NCI-H2029 (cell line): ENCODE measurements around the gene PIWIL4.
"Not testable (repeated sequence)": the region's sequence is repeated elsewhere in the genome, so short reads cannot be mapped to it uniquely, and the experiment has no call there.

Experiments
- DNase-seq: peaks from one replicate; lab custom pipeline; 2025; lab: John Stamatoyannopoulos, UW

The PIWIL4 gene

GRCh38 chr11:94585399-94585798 is 18.2 kb downstream of the PIWIL4 start:
- DNase-seq: no peak

DNA sequence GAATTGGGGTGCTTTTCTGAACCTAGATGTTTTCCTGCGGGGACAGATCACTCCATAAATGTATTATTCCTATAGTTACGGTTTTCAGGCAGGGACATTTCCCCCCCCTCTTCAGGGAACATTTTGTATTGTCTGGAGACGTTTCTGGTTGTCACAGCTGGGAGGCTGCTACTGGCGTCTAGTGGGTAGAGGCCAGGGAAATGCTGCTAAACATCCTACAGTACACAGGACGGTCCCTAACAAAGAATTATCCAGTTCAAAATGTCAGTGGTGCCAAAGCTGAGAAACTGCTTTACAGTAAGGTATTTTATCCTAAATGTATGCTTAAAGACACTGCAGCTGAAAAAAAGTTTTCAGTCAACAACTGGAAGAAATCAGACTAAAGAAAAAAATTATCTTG is 19.4 kb downstream of the PIWIL4 start:
- DNase-seq: no peak

DNA sequence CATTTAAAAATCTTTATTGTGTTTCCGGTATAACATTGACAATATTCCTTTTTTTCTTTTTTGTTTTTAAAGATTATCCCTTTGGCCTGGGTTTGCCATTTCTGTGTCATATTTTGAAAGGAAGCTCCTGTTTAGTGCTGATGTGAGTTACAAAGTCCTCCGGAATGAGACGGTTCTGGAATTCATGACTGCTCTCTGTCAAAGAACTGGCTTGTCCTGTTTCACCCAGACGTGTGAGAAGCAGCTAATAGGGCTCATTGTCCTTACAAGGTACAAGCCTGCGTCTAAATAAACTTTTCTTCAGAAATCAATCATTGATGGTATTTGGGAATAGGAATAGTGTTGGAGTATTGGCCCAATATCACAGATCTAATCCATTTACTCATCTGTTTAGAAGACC is 19.8 kb downstream of the PIWIL4 start:
- no peak for DNase-seq

DNA sequence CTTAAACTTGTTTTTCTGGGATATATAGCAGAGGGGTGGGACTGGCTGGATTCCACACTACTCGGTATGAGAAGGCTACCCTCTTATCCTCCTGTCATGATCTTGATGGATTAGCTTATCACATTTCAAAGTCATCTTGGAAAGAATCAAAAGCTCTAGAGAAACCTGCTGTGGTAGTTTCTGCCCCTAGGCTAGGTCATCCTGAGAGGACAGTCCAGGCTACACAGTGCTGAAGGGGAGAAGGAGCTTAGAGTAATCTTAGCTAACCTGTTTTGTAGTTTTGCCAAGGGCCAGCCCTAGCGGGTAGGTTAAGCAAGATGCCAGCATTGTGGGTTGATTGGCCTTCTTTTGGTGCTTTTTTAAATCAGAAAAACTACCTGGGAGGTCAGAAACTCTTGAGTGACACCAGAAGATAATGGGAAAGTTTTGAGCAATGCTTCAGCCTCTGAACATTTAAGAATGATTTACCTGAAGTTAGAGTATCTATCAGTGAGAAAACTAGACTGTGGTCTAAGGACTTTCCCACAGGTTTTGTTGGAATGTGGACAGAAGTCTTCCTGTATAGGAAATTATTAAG is 21.3 kb downstream of the PIWIL4 start:
- no peak for DNase-seq

DNA sequence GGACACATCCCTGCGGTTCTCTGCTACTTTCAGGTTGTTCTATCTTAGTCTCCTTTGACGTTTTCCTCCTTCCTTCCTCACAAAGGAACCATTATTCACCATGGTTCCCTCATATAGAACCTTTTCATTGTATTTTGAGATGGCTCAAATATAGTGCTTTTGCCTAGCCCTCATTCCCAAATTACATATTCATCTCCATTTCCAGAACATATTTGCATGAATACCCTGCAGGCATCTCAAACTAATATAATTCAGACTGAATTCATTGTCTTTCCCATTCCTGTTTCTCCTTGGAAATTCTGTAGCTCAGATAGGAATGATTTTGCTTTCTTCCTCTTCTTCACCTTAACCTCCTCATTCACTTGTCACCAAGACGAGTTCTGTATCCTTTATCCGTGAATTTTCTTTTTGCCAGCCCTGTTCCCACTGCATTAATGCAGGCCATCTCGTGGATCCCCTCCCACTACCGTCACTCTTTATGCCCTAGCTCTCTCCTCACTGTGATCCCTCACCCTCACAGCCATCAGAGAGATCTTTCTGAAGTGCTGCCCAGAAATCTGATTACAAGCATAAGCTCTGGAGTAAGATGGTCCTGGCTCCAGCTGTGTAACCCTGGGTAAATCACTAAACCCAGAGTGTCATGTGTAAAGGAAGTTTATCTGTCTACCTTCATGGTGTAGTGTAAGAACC is 23.3 kb downstream of the PIWIL4 start:
- no peak for DNase-seq

- DNase-seq: no peak
Observed at GRCh38 chr11:94593030-94593429, 25.9 kb downstream of the PIWIL4 start.

DNA sequence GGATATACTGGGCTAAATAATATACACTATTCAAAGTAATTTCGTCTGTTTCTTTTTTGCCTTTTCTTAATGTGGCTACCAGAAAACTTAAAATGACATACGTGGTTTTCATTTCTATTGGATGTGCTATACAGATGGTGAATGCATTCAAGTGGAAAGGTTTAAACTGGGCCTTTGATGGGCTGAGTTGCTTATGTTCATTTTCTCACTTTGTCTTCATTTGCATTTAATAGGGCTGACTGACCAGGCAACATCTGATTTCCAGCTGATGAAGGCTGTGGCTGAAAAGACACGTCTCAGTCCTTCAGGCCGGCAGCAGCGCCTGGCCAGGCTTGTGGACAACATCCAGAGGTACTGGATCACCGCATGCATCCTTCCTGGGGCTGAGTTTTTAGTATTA is 27.9 kb downstream of the PIWIL4 start:
- DNase-seq: no peak

- DNase-seq: no peak
Observed at GRCh38 chr11:94597896-94598295, 30.7 kb downstream of the PIWIL4 start.

DNA sequence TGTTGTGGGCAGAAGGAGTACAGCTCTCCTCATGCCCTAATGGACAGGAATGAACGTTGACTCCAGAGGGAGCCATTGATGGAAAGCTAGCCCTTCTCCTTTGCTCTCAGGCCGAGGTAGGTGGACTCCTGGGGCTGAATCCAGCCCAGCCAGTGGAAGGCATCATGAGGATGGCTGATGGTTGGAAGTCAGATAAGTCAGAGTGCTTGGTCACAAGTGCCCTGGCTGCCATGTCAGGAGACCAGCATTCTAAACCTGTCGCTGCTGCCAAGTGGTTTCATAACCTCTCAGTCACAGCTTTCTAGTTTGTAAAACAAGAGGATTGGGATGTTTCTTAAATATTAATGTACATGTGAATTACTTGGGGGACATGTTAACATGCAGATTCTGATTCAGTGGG is 32.3 kb downstream of the PIWIL4 start:
- no peak for DNase-seq

DNA sequence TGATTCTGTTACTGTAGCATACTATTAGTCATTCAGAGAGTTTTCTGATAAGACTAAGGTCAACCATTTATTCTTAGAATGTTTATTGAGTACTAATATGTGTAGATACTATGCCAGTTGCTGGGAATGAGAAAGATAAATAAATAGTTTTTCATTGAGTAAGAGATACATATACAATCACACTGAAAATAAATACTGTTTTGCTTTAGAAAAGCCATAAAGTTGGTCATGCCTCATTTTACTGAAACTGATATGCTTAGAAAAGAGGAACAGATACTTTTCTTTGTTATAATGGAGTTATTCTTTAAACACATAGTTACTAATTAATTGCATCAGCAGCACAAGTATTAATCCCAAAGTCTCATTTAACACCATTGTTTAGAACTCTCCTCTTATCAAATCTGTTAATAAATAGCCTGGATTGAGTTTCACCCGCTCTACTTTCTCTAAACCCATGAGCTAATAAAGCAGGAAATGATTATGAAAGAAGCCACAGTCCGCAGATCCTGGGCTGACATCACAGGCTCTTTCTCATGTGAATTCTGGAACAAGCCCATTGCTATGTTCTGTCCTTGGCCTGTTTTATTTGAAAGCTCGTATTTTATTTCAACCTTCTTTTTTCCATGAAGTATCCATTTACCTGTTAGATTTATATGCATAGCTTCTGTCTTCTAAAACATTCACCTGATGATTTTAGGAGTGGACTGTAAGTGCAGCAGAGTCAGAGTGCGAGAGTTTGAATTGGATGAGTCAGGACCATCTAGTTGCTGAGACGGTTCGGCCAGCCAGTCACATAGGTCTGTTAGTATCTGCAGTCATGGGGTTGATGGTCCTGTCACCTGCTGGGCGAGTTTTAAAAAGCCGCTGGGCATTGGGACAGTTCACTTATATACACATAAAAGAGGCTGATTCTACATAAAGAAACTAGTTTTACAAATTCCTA is 35.5 kb downstream of the PIWIL4 start:
- DNase-seq: peak; percentile 2

GRCh38 chr11:94603587-94603986 is 36.4 kb downstream of the PIWIL4 start:
- DNase-seq: no peak

GRCh38 chr11:94604482-94604881 is 37.3 kb downstream of the PIWIL4 start:
- no peak for DNase-seq

- no peak for DNase-seq
Observed at GRCh38 chr11:94613120-94613519, 46.0 kb downstream of the PIWIL4 start.

DNA sequence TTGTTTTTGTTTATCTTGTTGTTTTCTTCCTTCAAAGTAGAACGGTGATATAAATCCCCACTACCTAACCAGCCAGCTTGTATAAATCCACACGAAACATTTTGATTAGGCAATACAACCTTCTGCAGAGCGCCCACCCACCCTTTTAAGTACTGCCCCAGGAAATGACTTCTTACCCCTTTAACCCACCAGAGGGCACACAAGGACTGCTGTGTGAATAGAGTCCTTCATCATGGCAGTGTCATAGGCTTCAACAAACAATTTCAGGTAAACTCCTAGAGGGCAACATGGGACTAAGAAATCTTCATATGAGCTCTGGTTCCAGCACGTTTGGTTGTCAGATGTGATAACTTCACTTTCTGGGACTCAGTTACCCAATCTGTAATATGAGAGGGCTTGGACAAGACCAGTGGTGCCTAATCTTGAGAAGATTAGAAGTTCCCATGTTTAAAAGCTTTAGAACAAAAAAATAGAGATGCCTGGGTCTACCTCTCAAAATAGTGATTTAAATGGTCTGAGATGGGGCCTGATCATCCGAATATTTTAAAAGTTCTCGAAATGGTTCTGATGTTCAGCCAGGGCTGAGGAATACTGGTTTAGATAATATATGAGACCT is 56.1 kb downstream of the PIWIL4 start:
- DNase-seq: peak; percentile 64

GRCh38 chr11:94625422-94625821 is 58.3 kb downstream of the PIWIL4 start:
- DNase-seq: not testable (repeated sequence)

DNA sequence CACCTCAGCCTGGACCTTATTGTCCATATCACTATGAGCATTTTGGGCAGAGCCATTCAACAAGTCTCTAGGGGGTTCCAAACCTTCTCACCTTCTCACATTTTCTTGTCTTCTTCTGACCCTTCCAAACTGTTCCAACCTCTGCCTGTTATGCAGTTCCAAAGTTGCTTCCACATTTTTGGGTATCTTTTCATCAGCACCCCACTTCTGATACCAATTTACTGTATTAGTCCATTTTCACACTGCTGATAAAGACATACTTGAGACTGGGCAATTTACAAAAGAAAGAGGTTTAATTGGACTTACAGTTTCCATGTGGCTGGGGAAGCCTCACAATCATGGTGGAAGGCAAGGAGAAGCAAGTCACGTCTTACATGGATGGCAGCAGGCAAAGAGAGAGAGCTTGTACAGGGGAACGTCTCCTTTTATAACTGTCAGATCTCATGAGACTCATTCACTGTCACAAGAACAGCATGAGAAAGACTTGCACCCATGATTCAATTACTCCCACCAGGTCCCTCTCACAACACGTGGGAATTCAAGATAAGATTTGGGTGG is 59.9 kb downstream of the PIWIL4 start:
- DNase-seq: not testable (repeated sequence)

DNA sequence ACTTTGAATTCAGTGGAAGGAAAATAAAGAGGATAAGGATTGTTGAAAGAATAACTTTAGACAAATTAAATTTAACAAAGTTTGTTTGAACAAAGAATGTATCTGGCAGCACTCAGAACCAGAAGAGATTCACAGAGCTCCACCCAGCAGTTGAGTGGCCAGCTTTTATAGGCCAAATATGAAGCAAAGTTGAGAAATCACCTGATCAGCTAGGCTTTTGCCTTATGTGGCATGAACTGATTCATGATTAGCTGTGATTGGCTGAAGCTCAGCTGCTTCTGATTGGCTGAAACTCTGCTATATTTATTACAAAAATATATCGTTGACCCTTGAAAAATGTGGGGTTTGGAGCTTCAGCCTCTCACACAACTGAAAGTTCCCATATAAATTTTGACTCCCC is 62.6 kb downstream of the PIWIL4 start:
- no peak for DNase-seq

- DNase-seq: no peak
Observed at GRCh38 chr11:94630221-94630620, 63.1 kb downstream of the PIWIL4 start.

GRCh38 chr11:94632356-94632755 is 65.2 kb downstream of the PIWIL4 start:
- DNase-seq: no peak

- no peak for DNase-seq
Observed at GRCh38 chr11:94635072-94635471, 67.9 kb downstream of the PIWIL4 start.

GRCh38 chr11:94636388-94636949 is 69.3 kb downstream of the PIWIL4 start:
- DNase-seq: no peak
